ENCODE results near the gene PCDH9. TPM values are rescaled to one million over a fixed set of nuclear protein-coding genes. Genes with fewer than 3 reads are reported as not detected.

The PCDH9 gene
- total and polyA plus RNA-seq, 7 experiments from 2014 or later, result 0.08 to 1.3 (median 0.21) TPM

- CTCF ChIA-PET, result no interaction called here
- Histone ChIP-seq H3K27ac (ENCODE audit: low read depth, low read length) (no peak overlapping the region), H3K9me3 (ENCODE audit: control insufficient read depth in 2 of 3, low read length in 3 of 3) (no peaks in the 10 kb centered on the region), H3K36me3 (ENCODE audit: control insufficient read depth in 2 of 3, insufficient read depth in 3 of 3, low read length in 3 of 3) (no peaks in the 10 kb centered on the region), H3K27me3 (ENCODE audit: control insufficient read depth in 2 of 2, insufficient read depth in 2 of 2, low read length in 2 of 2) (no peaks in the 10 kb centered on the region), H3K4me3 (ENCODE audit: low read length) (no peak overlapping the region), H3K4me1 (ENCODE audit: control insufficient read depth in 2 of 2, insufficient read depth in 2 of 2, low read length in 2 of 2) (no peaks in the 10 kb centered on the region)
- POLR2A ChIA-PET, result no interaction called here
- Mint-ChIP-seq H3K36me3 (no peaks in the 10 kb centered on the region), H3K4me1 (no peaks in the 10 kb centered on the region), H3K4me3 (no peak overlapping the region), H3K27me3 (no peaks in the 10 kb centered on the region), H3K9me3 (peaks cover 0 to 4% (median 0%) of the 10 kb centered on the region in 11 donors), H3K27ac (no peak overlapping the region)
- no peak for ATAC-seq
- no peak for DNase-seq
- intact Hi-C loops (cut with micrococcal nuclease), result no loop called here
Measured at GRCh38 chr13:66359393-66359792, 870.7 kb downstream of the PCDH9 start.

GRCh38 chr13:66358564-66358963 is 871.6 kb downstream of the PCDH9 start:
- DNase-seq (no peak), ATAC-seq (no peak)
- H3K4me1 ChIP-seq (ENCODE audit: control insufficient read depth in 2 of 2, insufficient read depth in 2 of 2, low read length in 2 of 2), result no peaks in the 10 kb centered on the region
- Mint-ChIP-seq H3K27me3 (no peaks in the 10 kb centered on the region), H3K36me3 (no peaks in the 10 kb centered on the region), H3K4me1 (no peaks in the 10 kb centered on the region), H3K9me3 (peaks cover 0 to 4% (median 0%) of the 10 kb centered on the region in 11 donors), H3K27ac (no peak overlapping the region), H3K4me3 (no peak overlapping the region)
- H3K27me3 ChIP-seq (ENCODE audit: control insufficient read depth in 2 of 2, insufficient read depth in 2 of 2, low read length in 2 of 2), result no peaks in the 10 kb centered on the region
- ChIA-PET POLR2A (no interaction called here), CTCF (no interaction called here)
- intact Hi-C loops (cut with micrococcal nuclease), result no loop called here
- no peaks in the 10 kb centered on the region for H3K9me3 ChIP-seq (ENCODE audit: control insufficient read depth in 2 of 3, low read length in 3 of 3)
- no peak overlapping the region for H3K4me3 ChIP-seq (ENCODE audit: low read length)
- no peak overlapping the region for H3K27ac ChIP-seq (ENCODE audit: low read depth, low read length)
- H3K36me3 ChIP-seq (ENCODE audit: control insufficient read depth in 2 of 3, insufficient read depth in 3 of 3, low read length in 3 of 3), result no peaks in the 10 kb centered on the region

- Histone ChIP-seq H3K36me3 (ENCODE audit: control insufficient read depth in 2 of 3, insufficient read depth in 3 of 3, low read length in 3 of 3) (no peaks in the 10 kb centered on the region), H3K4me3 (ENCODE audit: low read length) (no peak overlapping the region), H3K27ac (ENCODE audit: low read depth, low read length) (no peak overlapping the region), H3K4me1 (ENCODE audit: control insufficient read depth in 2 of 2, insufficient read depth in 2 of 2, low read length in 2 of 2) (no peaks in the 10 kb centered on the region), H3K27me3 (ENCODE audit: control insufficient read depth in 2 of 2, insufficient read depth in 2 of 2, low read length in 2 of 2) (no peaks in the 10 kb centered on the region), H3K9me3 (ENCODE audit: control insufficient read depth in 2 of 3, low read length in 3 of 3) (no peaks in the 10 kb centered on the region)
- H3K4me1 Mint-ChIP-seq, result no peaks in the 10 kb centered on the region
- CTCF ChIA-PET, result no interaction called here
- no peak overlapping the region for H3K27ac Mint-ChIP-seq
- ATAC-seq, result no peak
- DNase-seq, result no peak
- H3K9me3 Mint-ChIP-seq, result peaks cover 0 to 2% (median 0%) of the 10 kb centered on the region in 11 donors
- no peak overlapping the region for H3K4me3 Mint-ChIP-seq
- no peaks in the 10 kb centered on the region for H3K36me3 Mint-ChIP-seq
- intact Hi-C loops (cut with micrococcal nuclease), result no loop called here
- no peaks in the 10 kb centered on the region for H3K27me3 Mint-ChIP-seq
- POLR2A ChIA-PET, result no interaction called here
Measured at GRCh38 chr13:66357463-66357862, 872.7 kb downstream of the PCDH9 start.

GRCh38 chr13:66354879-66355751 is 875.0 kb downstream of the PCDH9 start:
- no peak for DNase-seq
- H3K9me3 Mint-ChIP-seq, result peaks cover 0 to 3% (median 0%) of the 10 kb centered on the region in 11 donors
- H3K27me3 Mint-ChIP-seq, result no peaks in the 10 kb centered on the region
- ChIA-PET POLR2A (no interaction called here), CTCF (no interaction called here)
- ATAC-seq, result no peak
- no peaks in the 10 kb centered on the region for H3K36me3 ChIP-seq (ENCODE audit: control insufficient read depth in 2 of 3, insufficient read depth in 3 of 3, low read length in 3 of 3)
- no peaks in the 10 kb centered on the region for H3K9me3 ChIP-seq (ENCODE audit: control insufficient read depth in 2 of 3, low read length in 3 of 3)
- H3K4me3 ChIP-seq (ENCODE audit: low read length), result no peak overlapping the region
- no peak overlapping the region for H3K27ac Mint-ChIP-seq
- no peak overlapping the region for H3K4me3 Mint-ChIP-seq
- no peaks in the 10 kb centered on the region for H3K4me1 Mint-ChIP-seq
- intact Hi-C loops (cut with micrococcal nuclease), result no loop called here
- H3K27me3 ChIP-seq (ENCODE audit: control insufficient read depth in 2 of 2, insufficient read depth in 2 of 2, low read length in 2 of 2), result no peaks in the 10 kb centered on the region
- H3K27ac ChIP-seq (ENCODE audit: low read depth, low read length), result no peak overlapping the region
- no peaks in the 10 kb centered on the region for H3K4me1 ChIP-seq (ENCODE audit: control insufficient read depth in 2 of 2, insufficient read depth in 2 of 2, low read length in 2 of 2)
- no peaks in the 10 kb centered on the region for H3K36me3 Mint-ChIP-seq

GRCh38 chr13:66353664-66354063 is 876.5 kb downstream of the PCDH9 start:
- POLR2A ChIA-PET, result no interaction called here
- Histone ChIP-seq H3K27me3 (ENCODE audit: control insufficient read depth in 2 of 2, insufficient read depth in 2 of 2, low read length in 2 of 2) (no peaks in the 10 kb centered on the region), H3K9me3 (ENCODE audit: control insufficient read depth in 2 of 3, low read length in 3 of 3) (no peaks in the 10 kb centered on the region), H3K4me1 (ENCODE audit: control insufficient read depth in 2 of 2, insufficient read depth in 2 of 2, low read length in 2 of 2) (no peaks in the 10 kb centered on the region), H3K4me3 (ENCODE audit: low read length) (no peak overlapping the region), H3K36me3 (ENCODE audit: control insufficient read depth in 2 of 3, insufficient read depth in 3 of 3, low read length in 3 of 3) (no peaks in the 10 kb centered on the region), H3K27ac (ENCODE audit: low read depth, low read length) (no peak overlapping the region)
- CTCF ChIA-PET, result no interaction called here
- no peaks in the 10 kb centered on the region for H3K4me1 Mint-ChIP-seq
- no peak for DNase-seq
- peaks cover 0 to 4% (median 0%) of the 10 kb centered on the region in 11 donors for H3K9me3 Mint-ChIP-seq
- H3K27me3 Mint-ChIP-seq, result no peaks in the 10 kb centered on the region
- ATAC-seq, result no peak
- intact Hi-C loops (cut with micrococcal nuclease), result no loop called here
- no peak overlapping the region for H3K4me3 Mint-ChIP-seq
- H3K36me3 Mint-ChIP-seq, result no peaks in the 10 kb centered on the region
- H3K27ac Mint-ChIP-seq, result no peak overlapping the region

GRCh38 chr13:66349966-66350365 is 880.2 kb downstream of the PCDH9 start:
- intact Hi-C loops (cut with micrococcal nuclease), result no loop called here
- Mint-ChIP-seq H3K9me3 (peaks cover 0 to 9% (median 0%) of the 10 kb centered on the region in 11 donors), H3K36me3 (no peaks in the 10 kb centered on the region), H3K4me1 (no peaks in the 10 kb centered on the region), H3K27ac (no peak overlapping the region), H3K27me3 (no peaks in the 10 kb centered on the region), H3K4me3 (no peak overlapping the region)
- H3K27me3 ChIP-seq (ENCODE audit: control insufficient read depth in 2 of 2, insufficient read depth in 2 of 2, low read length in 2 of 2), result no peaks in the 10 kb centered on the region
- H3K36me3 ChIP-seq (ENCODE audit: control insufficient read depth in 2 of 3, insufficient read depth in 3 of 3, low read length in 3 of 3), result no peaks in the 10 kb centered on the region
- POLR2A ChIA-PET, result no interaction called here
- H3K9me3 ChIP-seq (ENCODE audit: control insufficient read depth in 2 of 3, low read length in 3 of 3), result no peaks in the 10 kb centered on the region
- CTCF ChIA-PET, result no interaction called here
- no peak for ATAC-seq
- H3K27ac ChIP-seq (ENCODE audit: low read depth, low read length), result no peak overlapping the region
- H3K4me3 ChIP-seq (ENCODE audit: low read length), result no peak overlapping the region
- DNase-seq, result no peak
- no peaks in the 10 kb centered on the region for H3K4me1 ChIP-seq (ENCODE audit: control insufficient read depth in 2 of 2, insufficient read depth in 2 of 2, low read length in 2 of 2)
